ENCODE measurements around the gene VSX1. TPM values are rescaled to one million over a fixed set of nuclear protein-coding genes. Genes with fewer than 3 reads are reported as not detected.

VSX1 gene
- total RNA-seq, 1 experiment from 2014 or later: not detected

- POLR2A ChIA-PET: interaction anchor here (0.6 kb wide), 1 partner anchor 13 kb away, joined by 3 read pairs; no protein-coding TSS in a partner anchor
- no peak overlapping the region for H3K27ac Mint-ChIP-seq (ENCODE audit: low read depth, unreplicated experiment)
- H3K27me3 Mint-ChIP-seq (ENCODE audit: insufficient read depth, unreplicated experiment): peaks cover 46% of the 10 kb centered on the region
- H3K4me3 Mint-ChIP-seq (ENCODE audit: unreplicated experiment): no peak overlapping the region
- no peaks in the 10 kb centered on the region for H3K9me3 Mint-ChIP-seq (ENCODE audit: unreplicated experiment)
- no peaks in the 10 kb centered on the region for H3K36me3 Mint-ChIP-seq (ENCODE audit: insufficient read depth, unreplicated experiment)
- no peak for TF ChIP-seq CTCF (IDR thresholded peaks at IDR 0.05; ENCODE audit: unreplicated experiment)
- DNase-seq (ENCODE audit: unreplicated experiment): no peak
- no TSS peak for BruUV-seq (replicated peaks)
- CTCF ChIA-PET: interaction anchor here (0.8 kb wide), 1 partner anchor 25 kb away, joined by 3 read pairs; no protein-coding TSS in a partner anchor
- no peaks in the 10 kb centered on the region for H3K4me1 Mint-ChIP-seq (ENCODE audit: insufficient read depth, unreplicated experiment)
- intact Hi-C loops (cut with micrococcal nuclease): no loop called here
Measured at GRCh38 chr20:25103526-25103925, 21.6 kb upstream of the VSX1 start.

GRCh38 chr20:25100914-25101313, 19.0 kb upstream of the VSX1 start:
- H3K9me3 Mint-ChIP-seq (ENCODE audit: unreplicated experiment): no peaks in the 10 kb centered on the region
- H3K27ac Mint-ChIP-seq (ENCODE audit: low read depth, unreplicated experiment): no peak overlapping the region
- intact Hi-C loops (cut with micrococcal nuclease): no loop called here
- ChIA-PET CTCF (interaction anchor here (1.3 kb wide), 1 partner anchor 107 kb away, joined by 3 read pairs; no protein-coding TSS in a partner anchor), POLR2A (interaction anchor here (0.9 to 1.7 kb wide), 2 partner anchors 9 to 78 kb away, joined by 3 to 4 read pairs; no protein-coding TSS in a partner anchor)
- no peak for TF ChIP-seq CTCF (IDR thresholded peaks at IDR 0.05; ENCODE audit: unreplicated experiment)
- no peak overlapping the region for H3K4me3 Mint-ChIP-seq (ENCODE audit: unreplicated experiment)
- peaks cover 46% of the 10 kb centered on the region for H3K27me3 Mint-ChIP-seq (ENCODE audit: insufficient read depth, unreplicated experiment)
- BruUV-seq (replicated peaks): no TSS peak
- no peaks in the 10 kb centered on the region for H3K36me3 Mint-ChIP-seq (ENCODE audit: insufficient read depth, unreplicated experiment)
- no peak for DNase-seq (ENCODE audit: unreplicated experiment)
- H3K4me1 Mint-ChIP-seq (ENCODE audit: insufficient read depth, unreplicated experiment): no peaks in the 10 kb centered on the region

GRCh38 chr20:25099601-25100140, 17.7 kb upstream of the VSX1 start:
- intact Hi-C loops (cut with micrococcal nuclease): no loop called here
- H3K36me3 Mint-ChIP-seq (ENCODE audit: insufficient read depth, unreplicated experiment): no peaks in the 10 kb centered on the region
- no peak for DNase-seq (ENCODE audit: unreplicated experiment)
- ChIA-PET CTCF (no interaction called here), POLR2A (interaction anchor here (0.6 kb wide), 1 partner anchor 331 kb away, joined by 4 read pairs; no protein-coding TSS in a partner anchor)
- H3K27ac Mint-ChIP-seq (ENCODE audit: low read depth, unreplicated experiment): no peak overlapping the region
- no peak overlapping the region for H3K4me3 Mint-ChIP-seq (ENCODE audit: unreplicated experiment)
- H3K9me3 Mint-ChIP-seq (ENCODE audit: unreplicated experiment): no peaks in the 10 kb centered on the region
- H3K27me3 Mint-ChIP-seq (ENCODE audit: insufficient read depth, unreplicated experiment): peaks cover 35% of the 10 kb centered on the region
- BruUV-seq (replicated peaks): no TSS peak
- no peak for TF ChIP-seq CTCF (IDR thresholded peaks at IDR 0.05; ENCODE audit: unreplicated experiment)
- H3K4me1 Mint-ChIP-seq (ENCODE audit: insufficient read depth, unreplicated experiment): no peaks in the 10 kb centered on the region

- no peak for DNase-seq (ENCODE audit: unreplicated experiment)
- no TSS peak for BruUV-seq (replicated peaks)
- no peak overlapping the region for H3K27ac Mint-ChIP-seq (ENCODE audit: low read depth, unreplicated experiment)
- H3K9me3 Mint-ChIP-seq (ENCODE audit: unreplicated experiment): no peaks in the 10 kb centered on the region
- TF ChIP-seq CTCF (IDR thresholded peaks at IDR 0.05; ENCODE audit: unreplicated experiment): no peak
- ChIA-PET POLR2A (interaction anchor here (0.7 kb wide), 1 partner anchor 68 kb away, joined by 4 read pairs; no protein-coding TSS in a partner anchor), CTCF (interaction anchor here (0.7 kb wide), 1 partner anchor 1695 kb away, joined by 3 read pairs; no protein-coding TSS in a partner anchor)
- H3K36me3 Mint-ChIP-seq (ENCODE audit: insufficient read depth, unreplicated experiment): no peaks in the 10 kb centered on the region
- no peaks in the 10 kb centered on the region for H3K4me1 Mint-ChIP-seq (ENCODE audit: insufficient read depth, unreplicated experiment)
- peaks cover 26% of the 10 kb centered on the region for H3K27me3 Mint-ChIP-seq (ENCODE audit: insufficient read depth, unreplicated experiment)
- H3K4me3 Mint-ChIP-seq (ENCODE audit: unreplicated experiment): no peak overlapping the region
- intact Hi-C loops (cut with micrococcal nuclease): no loop called here
Measured at GRCh38 chr20:25097498-25097897, 15.6 kb upstream of the VSX1 start.
